GM18907 (cell line): ENCODE measurements around the gene COMMD6.
A peak's percentile ranks its signal among the peaks of the same experiment; 100 is the strongest.

ENCODE experiments used
- ATAC-seq: cut with Tn5 transposase; IDR thresholded peaks from one replicate; pipeline ENCODE4 v1.9.1; 2021; ENCODE audit warnings: mild to moderate bottlenecking, moderate library complexity; ENCODE audit not compliant: unreplicated experiment

Gene COMMD6

DNA sequence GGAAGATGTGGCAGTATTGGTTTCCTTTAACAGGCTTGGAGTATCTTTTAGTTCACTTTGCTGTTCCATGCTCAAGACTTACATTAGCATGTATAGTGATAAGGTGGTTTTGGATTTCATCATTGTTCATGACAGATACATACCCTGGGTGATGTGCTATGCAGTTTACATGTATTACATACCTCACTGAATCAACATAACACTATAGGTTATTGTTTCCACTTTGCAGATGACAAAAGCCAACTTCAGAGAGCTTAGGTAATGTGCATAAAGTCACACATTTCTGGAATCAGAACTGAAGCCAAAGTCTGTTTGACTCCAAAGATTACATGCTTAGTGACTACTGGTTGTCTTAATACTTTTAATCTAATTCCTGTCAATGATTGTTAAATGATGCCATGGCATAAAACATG, 7.1 kb downstream of the COMMD6 start:
- ATAC-seq, result peak; percentile 46

DNA sequence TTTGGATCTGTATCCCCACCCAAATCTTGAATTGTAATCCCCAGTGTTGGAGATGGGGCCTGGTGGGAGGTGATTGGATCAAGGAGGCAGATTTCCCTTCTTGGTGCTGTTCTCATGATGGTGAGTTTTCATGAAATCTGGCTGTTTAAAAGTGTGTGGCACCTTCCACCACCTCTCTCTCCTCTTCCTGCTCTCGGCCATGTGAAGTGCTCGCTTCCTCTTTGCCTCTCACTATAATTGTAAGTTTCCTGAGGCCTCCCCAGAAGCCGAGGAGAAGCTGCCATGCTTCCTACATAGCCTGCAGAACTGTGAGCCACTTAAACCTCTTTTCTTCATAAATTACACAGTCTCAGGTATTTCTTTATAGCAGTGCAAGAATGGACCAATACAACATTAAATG, 15.7 kb downstream of the COMMD6 start:
- ATAC-seq, result no peak

DNA sequence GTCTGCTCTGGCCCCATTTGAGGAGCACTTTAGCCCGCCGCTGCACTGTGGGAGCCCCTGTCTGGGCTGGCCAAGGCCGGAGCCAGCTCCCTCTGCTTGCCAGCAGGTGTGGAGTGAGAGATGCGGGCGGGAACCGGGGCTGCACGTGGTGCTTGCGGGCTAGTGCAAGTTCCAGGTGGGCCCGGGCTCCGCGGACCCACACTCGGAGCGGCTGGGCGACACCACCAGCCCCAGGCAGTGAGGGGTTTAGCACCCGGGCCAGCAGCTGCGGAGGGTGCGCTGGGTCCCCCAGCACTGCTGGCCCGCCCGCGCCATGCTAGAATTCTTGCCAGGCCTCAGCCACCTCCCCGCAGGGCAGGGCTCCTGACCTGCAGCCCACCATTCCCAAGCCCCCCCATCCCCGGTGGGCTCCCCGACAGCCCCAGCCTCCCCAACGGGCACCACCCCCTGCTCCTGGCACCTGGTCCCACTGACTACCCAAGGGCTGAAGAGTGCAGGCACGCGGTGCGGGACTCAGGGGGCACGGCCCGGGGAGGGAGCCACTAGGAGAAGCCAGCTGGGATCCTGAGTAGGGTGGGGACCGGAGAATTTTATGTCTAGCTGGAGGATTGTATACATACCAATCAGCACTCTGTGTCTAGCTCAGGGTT, 19.1 kb downstream of the COMMD6 start:
- ATAC-seq, result no peak

DNA sequence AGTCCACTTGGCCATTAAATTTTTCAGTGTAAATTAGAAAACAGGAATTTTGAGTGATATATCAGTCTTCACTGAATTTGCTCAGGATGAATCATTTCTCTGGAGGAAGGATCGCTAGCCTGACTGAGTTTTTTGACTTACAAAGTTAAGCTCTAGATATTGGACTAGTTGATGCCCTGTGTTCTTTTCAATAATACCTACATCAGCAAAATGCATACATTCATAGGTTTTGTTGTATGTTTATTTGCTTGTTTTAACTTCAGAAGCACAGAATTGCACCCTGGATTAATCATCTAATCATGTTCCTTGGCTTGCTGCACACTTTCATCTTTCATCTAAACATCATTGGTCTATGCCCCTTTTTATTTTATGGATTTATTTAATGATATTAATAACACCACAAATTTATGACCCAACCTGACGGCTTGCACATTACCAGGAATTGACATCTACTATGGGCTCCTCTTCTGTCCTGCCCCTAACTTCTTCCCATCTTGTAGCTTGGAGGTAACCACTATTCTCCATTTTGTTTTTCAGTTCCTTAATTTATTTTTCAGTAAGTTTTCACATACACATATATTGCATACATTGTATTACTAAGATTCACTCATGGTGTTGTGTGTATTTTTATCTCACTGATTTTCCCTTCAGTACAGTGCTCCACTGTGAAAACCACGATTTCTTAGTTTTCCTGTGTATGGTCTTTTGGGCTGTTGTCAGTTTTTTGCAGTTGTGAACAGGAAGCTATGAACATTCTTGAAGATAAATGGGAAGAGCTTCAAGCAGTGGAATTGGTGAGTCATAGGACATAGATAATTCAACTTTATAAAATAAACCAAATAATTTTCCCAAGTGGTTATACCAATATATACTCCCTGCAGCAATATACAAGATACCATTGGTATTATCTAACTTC, 23.3 kb downstream of the COMMD6 start:
- ATAC-seq, result no peak

DNA sequence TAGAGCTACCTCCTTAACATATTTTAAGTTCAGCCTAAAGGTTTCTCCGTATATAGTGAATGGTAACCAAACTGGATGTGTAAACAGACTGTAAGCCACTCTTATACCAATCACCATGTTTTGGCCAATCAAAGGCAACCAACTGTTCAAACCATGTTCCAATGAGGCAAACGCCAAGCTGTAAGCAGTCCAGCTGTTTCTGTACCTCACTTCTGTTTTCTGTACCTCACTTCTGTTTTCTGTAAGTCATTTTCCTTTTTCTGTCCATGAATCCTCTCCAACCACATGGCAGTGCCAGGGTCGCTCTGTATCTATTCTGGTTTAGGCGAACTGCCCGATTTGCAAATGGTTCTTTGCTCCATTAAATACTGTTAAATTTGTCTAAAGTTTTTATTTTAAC, 24.4 kb downstream of the COMMD6 start:
- ATAC-seq, result no peak

DNA sequence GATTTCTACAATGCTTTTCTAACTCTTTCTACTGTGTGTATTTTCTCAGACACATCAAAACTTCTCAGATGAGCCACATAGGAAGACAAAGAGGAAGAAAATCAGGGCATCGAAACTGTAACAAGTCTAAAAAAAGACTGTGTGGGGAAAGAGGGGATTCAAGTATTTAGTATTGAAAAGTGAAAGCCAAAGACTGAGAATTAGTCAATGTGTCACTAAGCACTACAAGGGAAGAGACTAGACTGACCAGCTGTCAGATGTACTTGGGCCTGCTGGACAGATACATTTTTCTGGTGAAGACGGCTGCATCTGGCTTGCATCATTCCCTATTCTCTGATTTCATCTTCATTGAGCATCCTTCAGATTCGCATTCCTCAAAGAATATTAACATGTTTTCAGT, 25.4 kb downstream of the COMMD6 start:
- ATAC-seq, result peak; percentile 95

DNA sequence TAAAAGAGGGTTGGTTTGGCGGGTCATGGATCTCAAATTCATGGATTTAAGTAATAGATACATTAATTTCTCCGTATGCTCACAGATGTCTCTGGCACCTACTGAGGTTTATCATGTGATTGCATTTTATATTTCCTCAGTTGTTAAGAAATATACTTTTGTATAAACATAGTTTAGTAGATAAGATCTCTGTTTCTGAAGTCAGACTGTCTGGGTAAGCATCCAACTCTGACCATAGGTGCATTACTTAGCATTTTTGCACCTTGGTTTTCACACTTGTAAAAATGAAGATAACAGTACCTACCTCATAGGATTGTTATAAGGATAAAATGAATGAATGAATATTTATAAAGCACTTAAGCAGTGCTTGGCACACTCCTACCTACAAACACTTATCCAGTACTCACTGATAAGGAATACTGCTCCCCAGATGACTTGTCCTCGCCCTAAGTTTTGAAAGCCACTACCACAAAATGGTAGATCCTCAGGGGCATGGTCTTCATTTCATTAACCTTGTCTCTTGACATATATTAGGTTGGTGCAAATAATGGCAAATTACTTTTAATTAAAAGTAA, 26.5 kb downstream of the COMMD6 start:
- no peak for ATAC-seq

DNA sequence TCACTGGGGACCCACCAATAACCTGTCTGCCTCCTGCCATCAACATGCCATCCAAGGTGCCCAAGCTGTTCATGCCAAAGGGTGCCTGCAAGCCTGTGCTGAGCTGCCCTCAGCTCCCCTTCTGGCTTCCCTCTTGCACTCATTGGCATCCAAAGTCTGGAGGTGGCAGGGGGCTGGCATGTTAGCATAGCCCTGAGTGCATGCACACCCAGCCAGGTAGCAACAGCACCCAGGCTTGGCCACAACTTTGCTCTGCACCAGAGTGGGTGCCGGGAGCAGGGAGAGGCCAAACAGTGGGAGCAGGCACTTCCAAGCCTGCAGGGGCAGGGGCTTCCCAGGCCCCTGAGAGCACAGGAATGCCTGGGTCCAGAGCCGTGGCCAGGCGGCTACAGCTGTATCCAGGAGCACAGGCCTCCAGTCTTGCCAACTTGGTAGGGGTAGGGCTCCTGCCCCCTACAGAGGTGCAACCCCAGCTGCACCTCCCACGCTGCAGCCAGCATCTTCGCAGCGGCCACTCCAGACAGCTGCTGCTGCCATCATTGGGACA, 29.6 kb downstream of the COMMD6 start:
- no peak for ATAC-seq

DNA sequence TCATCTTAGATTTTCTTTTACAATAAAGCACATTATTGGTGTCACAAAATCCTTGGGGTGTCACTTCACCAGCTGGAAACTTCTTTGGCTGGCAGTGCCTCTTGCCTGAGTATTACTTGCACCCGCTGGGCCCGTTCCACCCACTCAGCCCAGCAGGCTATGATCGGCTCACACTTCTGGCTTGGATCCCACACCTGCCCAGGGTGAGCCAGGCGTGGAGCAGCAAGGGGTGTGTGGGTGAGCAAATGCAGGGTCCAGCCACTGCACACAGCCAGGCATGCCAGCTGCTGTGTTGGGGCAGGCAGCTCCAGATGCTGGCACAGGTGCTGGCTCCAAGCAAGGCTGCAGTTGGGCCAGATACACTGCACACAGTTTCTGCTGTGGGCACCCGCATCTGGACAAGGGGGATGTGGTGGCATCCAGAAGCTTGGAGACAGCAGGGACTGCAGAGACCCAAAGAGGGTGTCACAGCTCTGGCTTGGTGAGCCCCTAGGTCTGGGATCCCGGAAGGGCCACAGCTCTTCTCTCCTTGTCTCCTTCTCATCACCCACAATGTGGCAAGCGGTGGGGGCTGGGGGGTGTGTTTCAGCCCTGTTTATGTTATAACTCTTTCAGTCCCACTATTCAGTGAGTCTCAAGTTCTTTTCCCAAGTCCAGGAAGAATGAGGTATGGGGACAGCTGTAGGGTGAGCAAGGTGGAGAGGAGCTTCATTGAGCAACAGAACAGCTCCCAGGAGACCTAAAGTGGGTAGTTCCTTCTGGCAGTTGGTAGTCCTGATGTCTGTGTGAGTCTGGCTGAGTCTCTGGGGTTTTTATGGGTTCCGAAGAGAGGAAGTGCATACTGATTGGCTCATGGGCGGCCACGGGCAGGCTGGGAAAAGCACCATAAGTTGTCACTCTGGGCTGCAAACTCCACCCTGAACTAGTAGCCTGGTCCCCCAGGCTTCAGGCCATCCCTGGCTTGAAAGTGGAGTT, 30.3 kb downstream of the COMMD6 start:
- ATAC-seq, result peak; percentile 38

DNA sequence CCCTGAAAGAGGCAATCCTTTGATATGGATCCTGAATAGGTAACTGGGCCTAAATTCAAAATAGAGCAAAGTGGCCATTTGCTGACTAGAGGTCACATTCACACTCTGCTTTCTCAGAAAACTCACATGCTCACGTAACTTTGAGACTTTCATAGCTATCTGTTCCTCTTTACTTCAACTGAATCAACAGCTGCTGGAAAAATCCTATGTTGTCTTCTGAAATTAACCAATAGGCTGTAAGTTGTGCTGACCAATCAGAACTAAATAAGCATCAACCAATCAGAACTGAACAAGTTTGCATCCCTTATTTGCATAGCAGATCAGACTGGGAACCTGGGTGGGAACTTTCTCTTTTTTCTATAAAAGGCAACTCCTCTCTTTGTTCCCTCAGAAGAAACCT, 31.6 kb downstream of the COMMD6 start:
- no peak for ATAC-seq

DNA sequence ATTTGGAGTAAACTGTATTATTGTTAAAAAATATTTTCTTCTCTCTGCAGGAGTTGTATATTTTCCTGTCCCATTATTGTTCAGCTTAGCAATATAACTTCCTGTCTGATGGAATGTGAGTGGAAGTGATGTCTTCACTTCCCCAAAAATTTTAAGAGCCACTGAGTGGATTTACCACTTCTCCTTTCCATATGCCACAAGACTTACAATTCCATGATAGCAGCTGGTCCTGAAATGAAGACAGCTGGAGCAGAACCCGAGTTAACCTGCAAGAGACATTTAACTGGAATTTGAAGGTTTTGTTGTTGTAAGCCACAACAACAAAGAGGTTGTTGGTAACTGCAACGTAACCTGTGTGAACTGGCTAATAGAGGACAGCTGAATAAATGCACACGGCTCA, 32.3 kb downstream of the COMMD6 start:
- no peak for ATAC-seq

DNA sequence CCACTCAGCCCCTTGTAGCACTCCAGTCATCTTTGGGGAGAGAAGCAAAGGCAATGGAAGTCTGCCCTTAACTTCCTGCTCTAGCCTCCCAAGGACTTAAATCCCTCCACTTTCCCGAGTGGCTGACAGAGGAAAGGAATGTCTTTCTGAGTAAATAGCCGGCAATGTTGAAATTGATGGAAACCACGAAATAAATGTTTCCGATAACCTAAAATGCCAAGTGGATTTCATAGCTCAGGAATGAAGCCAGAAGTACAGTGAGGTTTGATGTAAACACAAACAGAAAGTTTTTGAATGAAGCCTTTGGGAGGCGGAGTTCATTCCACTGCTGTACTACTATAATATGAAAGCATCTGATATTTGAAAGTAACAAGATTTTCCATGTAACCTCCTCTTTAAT, 41.7 kb downstream of the COMMD6 start:
- ATAC-seq, result no peak

DNA sequence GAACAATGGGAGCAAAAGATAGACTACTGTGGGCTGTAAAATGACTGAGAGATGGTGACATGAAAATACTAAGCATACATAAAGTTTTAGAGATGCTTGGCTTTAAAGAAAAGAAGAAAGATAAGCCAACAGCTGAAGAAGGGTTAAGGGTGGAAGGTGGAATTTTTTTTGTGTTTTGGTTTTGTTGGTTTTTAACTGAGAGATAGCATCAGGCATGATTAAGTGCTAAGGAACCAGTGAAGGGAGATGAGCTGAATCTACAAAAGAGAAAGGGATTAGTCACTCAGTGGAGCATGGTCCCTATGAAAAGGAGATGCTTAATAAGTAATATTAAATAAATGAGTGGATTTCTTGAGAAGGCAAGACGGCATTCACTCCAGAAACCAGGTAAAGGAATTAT, 43.1 kb downstream of the COMMD6 start:
- ATAC-seq, result no peak

DNA sequence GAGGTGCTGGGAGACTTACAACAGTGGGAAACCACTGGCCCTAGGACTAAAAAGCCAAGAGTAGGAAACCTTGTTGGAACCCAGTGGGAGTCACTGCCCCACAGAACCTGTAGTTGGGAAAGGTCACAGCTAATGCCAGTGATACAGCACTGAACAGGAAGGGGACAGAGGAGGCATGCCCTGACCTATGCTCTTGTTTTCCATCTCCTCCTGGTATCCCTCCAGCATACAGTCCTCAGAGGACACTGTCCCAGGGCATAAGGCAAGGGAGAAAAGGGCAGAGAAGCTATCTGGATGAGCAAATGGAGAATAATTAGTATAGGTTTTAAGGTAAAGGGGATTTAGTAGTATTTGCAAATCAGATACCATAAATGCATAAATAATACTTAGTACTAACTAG, 44.5 kb downstream of the COMMD6 start:
- no peak for ATAC-seq

DNA sequence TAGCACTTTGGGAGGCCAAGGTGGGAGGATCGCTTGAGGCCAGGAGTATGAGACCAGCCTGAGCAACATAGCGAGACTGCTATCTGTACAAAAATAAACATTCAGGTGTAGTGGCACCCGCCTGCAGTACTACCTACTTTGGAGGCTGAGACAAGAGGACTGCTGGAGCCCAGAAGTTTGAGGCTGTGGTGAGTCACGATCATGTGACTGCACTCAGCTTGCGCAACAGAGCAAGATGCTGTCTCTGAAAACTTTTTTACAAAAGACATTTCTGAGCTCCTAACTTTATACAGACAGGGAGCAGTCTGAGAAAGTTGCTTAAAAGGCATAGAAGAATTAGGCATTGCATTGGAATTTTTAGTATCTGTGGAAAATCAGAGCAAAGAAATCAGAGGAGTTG, 45.3 kb downstream of the COMMD6 start:
- ATAC-seq, result no peak

DNA sequence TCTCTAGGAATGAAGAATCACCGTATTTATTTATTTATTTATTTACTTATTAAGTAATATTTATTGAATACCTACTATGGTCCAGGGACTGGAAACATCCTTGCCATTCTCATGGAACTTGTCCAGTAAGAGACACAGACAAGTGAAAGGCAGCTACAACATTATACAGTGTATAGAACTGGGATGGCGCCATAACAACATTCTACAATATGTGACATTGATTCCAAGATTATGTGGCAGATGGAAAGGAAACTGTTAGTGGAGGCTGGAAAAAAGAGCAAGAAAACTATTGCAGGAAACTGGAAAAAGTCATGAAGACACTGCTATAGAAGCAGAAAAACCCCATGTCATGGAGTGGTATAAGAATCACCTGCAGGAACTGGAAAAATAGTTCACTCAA, 46.3 kb downstream of the COMMD6 start:
- no peak for ATAC-seq

DNA sequence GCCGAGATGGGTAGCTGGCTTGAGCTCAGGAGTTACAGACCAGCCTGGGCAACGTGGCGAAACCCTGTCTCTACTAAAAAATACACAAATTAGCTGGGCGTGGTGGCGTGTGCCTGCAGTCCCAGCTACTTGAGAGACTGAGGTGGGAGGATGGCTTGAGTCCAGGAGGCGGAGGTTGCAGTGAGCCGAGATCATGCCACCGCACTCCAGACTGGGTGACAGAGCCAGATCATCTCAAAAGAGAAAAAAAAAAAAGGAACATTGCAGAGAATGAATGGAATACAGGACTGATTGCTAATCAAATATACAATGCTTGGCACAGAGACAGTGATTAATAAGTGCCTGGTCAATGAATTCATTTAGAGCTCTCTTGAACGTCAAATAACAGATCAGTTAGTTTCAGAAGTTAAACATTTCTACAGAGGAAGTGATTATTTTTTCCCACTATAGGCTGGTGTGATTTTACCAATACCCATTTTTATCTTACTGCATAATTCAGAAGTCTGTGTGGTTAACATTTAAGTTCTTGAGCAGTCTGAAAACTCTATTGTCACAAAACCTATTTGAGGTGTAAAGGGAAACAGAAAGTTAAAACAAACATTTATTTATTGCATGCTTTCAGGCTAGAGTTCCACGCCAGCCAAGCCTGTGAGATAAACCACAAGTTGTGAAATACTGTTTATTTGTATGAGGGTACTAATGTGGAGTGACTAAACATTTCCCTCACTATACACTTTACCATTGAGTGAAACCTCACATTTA, 48.0 kb downstream of the COMMD6 start:
- ATAC-seq, result peak; percentile 82

DNA sequence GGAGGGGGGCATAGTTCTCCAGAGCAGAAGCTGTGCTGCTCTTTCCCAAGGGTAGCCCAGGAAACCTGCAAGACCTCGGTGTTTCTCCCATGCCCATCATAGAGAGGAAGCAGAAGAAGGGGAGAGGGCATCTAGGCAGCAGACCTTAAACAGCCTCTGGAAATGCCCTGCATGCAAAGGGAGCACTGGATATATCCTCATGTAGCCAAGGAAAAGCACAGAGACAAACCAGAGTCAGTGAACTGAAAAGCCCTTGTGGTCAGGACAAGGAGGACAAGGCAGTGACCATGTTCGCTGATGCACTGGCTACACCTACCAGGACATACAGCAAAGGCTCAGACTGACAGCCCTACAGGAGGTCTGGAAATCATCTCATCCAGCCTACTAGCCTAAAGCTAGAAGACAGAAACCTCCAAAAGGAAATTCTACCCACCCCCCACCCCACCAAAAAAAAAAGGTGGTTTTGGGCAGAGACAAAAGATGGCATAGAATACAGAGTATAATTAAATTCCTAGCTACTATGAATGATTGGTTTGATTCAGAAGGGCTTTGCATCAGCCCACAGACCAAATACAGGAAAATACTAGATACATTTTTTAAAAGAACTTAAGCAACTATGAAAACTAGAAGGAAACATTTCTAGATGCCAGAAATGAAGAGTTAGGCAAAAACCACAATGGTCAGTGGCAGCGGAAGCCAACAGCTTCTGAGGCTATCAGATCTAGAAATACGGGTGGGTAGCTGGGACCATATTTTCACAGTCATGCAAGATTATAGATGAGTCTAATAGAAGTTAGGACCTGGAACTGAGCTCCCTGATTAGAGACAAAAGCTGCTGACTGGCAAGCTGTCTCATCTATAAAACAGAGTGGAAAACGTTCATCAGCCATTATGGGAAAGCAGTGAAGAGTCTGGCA, 51.2 kb downstream of the COMMD6 start:
- no peak for ATAC-seq
